A673 (cell line): ENCODE data around the gene C4orf50. TPM values are rescaled to one million over a fixed set of nuclear protein-coding genes. Genes with fewer than 3 reads are reported as not detected.

ENCODE experiments used
- BruUV-seq: library from RNA; stranded (reverse); fragments of 400-500 nt; replicated peaks from 2 replicates; lab custom pipeline; 2021; lab: Mats Ljungman, UMichigan
- CTCF ChIA-PET: fragments of 300-600 bp; sonication (Branson Sonifier 250); formaldehyde crosslinking; loops from one replicate; lab custom pipeline; 2022; ENCODE audit warnings: antibody characterized with exemption; lab: Charles Lee
- POLR2A ChIA-PET: fragments of 300-600 bp; sonication (Branson Sonifier 250); formaldehyde crosslinking; loops from one replicate; lab custom pipeline; 2022; ENCODE audit warnings: antibody characterized with exemption; ENCODE audit not compliant: low non-redundant PET; lab: Charles Lee
- DNase-seq: peaks from one replicate; pipeline ENCODE4 v3.0.0-alpha.2; 2015; ENCODE audit warnings: low spot score
- H3K27ac ChIP-seq: fragments of 200-600 bp; sonication (generic); 2 replicates; pipeline ENCODE4 v1.5.1; 2016; ENCODE audit warnings: mixed run types, low read depth, mild to moderate bottlenecking, mixed read lengths, antibody characterized with exemption, low read length; ENCODE audit not compliant: poor library complexity, severe bottlenecking
- H3K27me3 ChIP-seq: fragments of 200-600 bp; sonication (generic); replicated peaks from 2 replicates; pipeline ENCODE4 v1.6.1; 2017; ENCODE audit warnings: mixed run types, low read depth, mild to moderate bottlenecking, mixed read lengths, antibody characterized with exemption, low read length; ENCODE audit not compliant: insufficient read depth, poor library complexity
- H3K36me3 ChIP-seq: fragments of 200-600 bp; sonication (generic); 2 replicates; pipeline ENCODE4 v1.6.1; 2016; ENCODE audit warnings: mixed run types, mild to moderate bottlenecking, mixed read lengths, antibody characterized with exemption, low read length; ENCODE audit not compliant: insufficient read depth, poor library complexity, severe bottlenecking
- H3K4me1 ChIP-seq: fragments of 200-600 bp; sonication (generic); 2 replicates; pipeline ENCODE4 v1.6.1; 2017; ENCODE audit warnings: mixed run types, mild to moderate bottlenecking, mixed read lengths, antibody characterized with exemption, low read length; ENCODE audit not compliant: insufficient read depth, poor library complexity, severe bottlenecking
- H3K4me3 ChIP-seq: fragments of 200-600 bp; sonication (generic); 2 replicates; pipeline ENCODE4 v1.5.1; 2016; ENCODE audit warnings: low read depth, mixed run types, mild to moderate bottlenecking, mixed read lengths, low read length; ENCODE audit not compliant: poor library complexity, severe bottlenecking
- H3K9me3 ChIP-seq: fragments of 200-600 bp; sonication (generic); 2 replicates; pipeline ENCODE4 v1.6.1; 2016; ENCODE audit warnings: mixed run types, low read depth, mild to moderate bottlenecking, mixed read lengths, antibody characterized with exemption, low read length; ENCODE audit not compliant: poor library complexity, severe bottlenecking
- EZH2 ChIP-seq: fragments of 200-600 bp; sonication (generic); IDR thresholded peaks from 2 replicates; pipeline ENCODE4 v1.6.1; 2017; ENCODE audit warnings: borderline replicate concordance, low read depth, mild to moderate bottlenecking, mixed read lengths, antibody characterized with exemption, low read length; ENCODE audit not compliant: poor library complexity, severe bottlenecking
- intact Hi-C: fragments of 100-400 bp; cut with micrococcal nuclease; formaldehyde crosslinking; loops from one replicate; pipeline ENCODE4 v1.10.0; 2022; ENCODE audit not compliant: unreplicated experiment
- total RNA-seq: library from RNA; stranded (reverse); gene quantifications from 2 replicates; pipeline ENCODE4 v1.2.3, GENCODE V29; 2021
- TF ChIP-seq, protein P1 (sequence below): fragments of 300-800, 200-600 bp; sonication (generic); conservative IDR thresholded peaks from 2 replicates; pipeline ENCODE4 v1.5.1; 2017; ENCODE audit warnings: low read depth, mild to moderate bottlenecking, antibody characterized with exemption, low read length, moderate library complexity, mixed read lengths

C4orf50 gene
- total RNA-seq, 1 experiment from 2014 or later, result not detected

DNA sequence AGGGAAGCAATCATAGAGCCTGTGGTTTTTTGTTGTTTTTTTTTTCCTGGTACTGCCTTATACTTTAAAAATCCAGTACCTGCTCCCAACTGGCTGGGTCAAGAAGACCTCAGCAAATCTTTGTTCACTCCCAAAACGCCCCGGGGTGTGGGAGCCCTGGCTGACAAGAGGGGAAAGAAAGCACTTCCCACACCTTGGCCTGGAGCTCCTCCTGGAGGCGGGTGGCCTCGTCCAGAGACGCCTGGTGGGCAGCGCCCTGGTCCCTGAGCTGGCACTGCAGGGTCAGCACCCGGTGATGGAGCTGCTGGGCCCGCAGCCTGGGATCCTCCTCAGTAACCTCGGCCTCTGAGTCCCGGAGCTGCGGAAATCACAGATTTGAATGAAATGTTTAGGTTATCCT lies 38.2 kb downstream of the C4orf50 start:
- POLR2A ChIA-PET, result no interaction called here
- Histone ChIP-seq H3K27me3 (no peaks in the 10 kb centered on the region), H3K9me3 (peaks cover 11% of the 10 kb centered on the region), H3K36me3 (no peaks in the 10 kb centered on the region), H3K4me1 (peaks cover 23% of the 10 kb centered on the region), H3K27ac (no peak overlapping the region), H3K4me3 (peak overlapping the region; percentile 9)
- peak; percentile 77 for DNase-seq
- BruUV-seq, result no TSS peak
- CTCF ChIA-PET, result interaction anchor here (0.6 to 1.9 kb wide), 4 partner anchors 21 to 271 kb away, joined by 3 to 11 read pairs (median 6); partner anchors contain the start of gene EVC2
- TF ChIP-seq, protein P1, sequence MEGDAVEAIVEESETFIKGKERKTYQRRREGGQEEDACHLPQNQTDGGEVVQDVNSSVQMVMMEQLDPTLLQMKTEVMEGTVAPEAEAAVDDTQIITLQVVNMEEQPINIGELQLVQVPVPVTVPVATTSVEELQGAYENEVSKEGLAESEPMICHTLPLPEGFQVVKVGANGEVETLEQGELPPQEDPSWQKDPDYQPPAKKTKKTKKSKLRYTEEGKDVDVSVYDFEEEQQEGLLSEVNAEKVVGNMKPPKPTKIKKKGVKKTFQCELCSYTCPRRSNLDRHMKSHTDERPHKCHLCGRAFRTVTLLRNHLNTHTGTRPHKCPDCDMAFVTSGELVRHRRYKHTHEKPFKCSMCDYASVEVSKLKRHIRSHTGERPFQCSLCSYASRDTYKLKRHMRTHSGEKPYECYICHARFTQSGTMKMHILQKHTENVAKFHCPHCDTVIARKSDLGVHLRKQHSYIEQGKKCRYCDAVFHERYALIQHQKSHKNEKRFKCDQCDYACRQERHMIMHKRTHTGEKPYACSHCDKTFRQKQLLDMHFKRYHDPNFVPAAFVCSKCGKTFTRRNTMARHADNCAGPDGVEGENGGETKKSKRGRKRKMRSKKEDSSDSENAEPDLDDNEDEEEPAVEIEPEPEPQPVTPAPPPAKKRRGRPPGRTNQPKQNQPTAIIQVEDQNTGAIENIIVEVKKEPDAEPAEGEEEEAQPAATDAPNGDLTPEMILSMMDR, result peak; percentile 80
- no peak for TF ChIP-seq EZH2
- intact Hi-C loops, result loop anchor here (2.0 to 5.0 kb wide), 4 partner anchors 88 to 928 kb away; partner anchors contain the start of genes CRMP1 and STK32B

- no peak overlapping the region for H3K4me3 ChIP-seq
- no peak overlapping the region for H3K27ac ChIP-seq
- no peaks in the 10 kb centered on the region for H3K9me3 ChIP-seq
- peak; percentile 59 for DNase-seq
- H3K36me3 ChIP-seq, result no peaks in the 10 kb centered on the region
- H3K27me3 ChIP-seq, result no peaks in the 10 kb centered on the region
- intact Hi-C loops, result loop anchor here (5.0 kb wide), 2 partner anchors 85 to 925 kb away; partner anchors contain the start of genes CRMP1 and STK32B
- ChIA-PET CTCF (interaction anchor here (0.5 kb wide), 1 partner anchor 156 kb away, joined by 3 read pairs; no protein-coding TSS in a partner anchor), POLR2A (no interaction called here)
- no TSS peak for BruUV-seq
- peaks cover 23% of the 10 kb centered on the region for H3K4me1 ChIP-seq
- no peak for TF ChIP-seq EZH2
- TF ChIP-seq, protein P1, result no peak
These were observed 41.3 kb downstream of the C4orf50 start for GRCh38 chr4:5976921-5977320.

GRCh38 chr4:5976431-5976830 lies 41.8 kb downstream of the C4orf50 start:
- POLR2A ChIA-PET, result interaction anchor here (0.7 kb wide), 1 partner anchor 131 kb away, joined by 3 read pairs; no protein-coding TSS in a partner anchor
- Histone ChIP-seq H3K27me3 (no peaks in the 10 kb centered on the region), H3K27ac (no peak overlapping the region), H3K9me3 (no peaks in the 10 kb centered on the region), H3K4me1 (peaks cover 23% of the 10 kb centered on the region), H3K4me3 (no peak overlapping the region), H3K36me3 (no peaks in the 10 kb centered on the region)
- CTCF ChIA-PET, result interaction anchor here (0.5 to 0.7 kb wide), 2 partner anchors 14 to 155 kb away, joined by 3 to 10 read pairs; no protein-coding TSS in a partner anchor
- TF ChIP-seq, protein P1, result no peak
- TF ChIP-seq EZH2, result no peak
- intact Hi-C loops, result loop anchor here (5.0 kb wide), 2 partner anchors 84 to 924 kb away; partner anchors contain the start of genes CRMP1 and STK32B
- no TSS peak for BruUV-seq
- DNase-seq, result peak; percentile 62
